ENCODE data around the gene FCAMR. TPM values are rescaled to one million over a fixed set of nuclear protein-coding genes. Genes with fewer than 3 reads are reported as not detected.
"Not testable (repeated sequence)": the region's sequence is repeated elsewhere in the genome, so short reads cannot be mapped to it uniquely, and the experiment has no call there.

FCAMR gene
- polyA plus RNA-seq, 1 donor, result 7.7 TPM

- DNase-seq, result no peak
Measured at GRCh38 chr1:206933333-206933945, 36.8 kb downstream of the FCAMR start.

DNA sequence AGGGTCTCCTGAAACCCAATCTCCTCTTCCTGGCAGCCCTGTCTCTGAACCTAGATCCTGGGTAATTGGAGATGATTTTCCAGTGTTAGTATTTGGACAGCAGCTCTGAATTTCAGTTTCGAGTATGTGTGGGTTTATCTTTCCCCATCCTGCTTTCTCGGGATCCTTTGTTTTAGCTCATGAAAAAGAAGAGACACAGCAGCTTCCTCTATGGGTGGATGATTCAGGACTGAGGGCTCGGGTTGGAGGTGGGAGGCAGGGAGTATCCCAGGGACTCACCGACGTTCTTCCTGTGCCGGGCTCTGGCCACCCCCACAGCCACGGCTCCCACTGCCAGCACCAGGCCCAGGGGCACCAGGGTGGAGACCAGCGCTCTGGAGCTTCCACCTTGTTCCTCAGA lies 38.1 kb downstream of the FCAMR start:
- DNase-seq, result no peak

GRCh38 chr1:206931709-206932108 lies 38.6 kb downstream of the FCAMR start:
- DNase-seq, result no peak

DNA sequence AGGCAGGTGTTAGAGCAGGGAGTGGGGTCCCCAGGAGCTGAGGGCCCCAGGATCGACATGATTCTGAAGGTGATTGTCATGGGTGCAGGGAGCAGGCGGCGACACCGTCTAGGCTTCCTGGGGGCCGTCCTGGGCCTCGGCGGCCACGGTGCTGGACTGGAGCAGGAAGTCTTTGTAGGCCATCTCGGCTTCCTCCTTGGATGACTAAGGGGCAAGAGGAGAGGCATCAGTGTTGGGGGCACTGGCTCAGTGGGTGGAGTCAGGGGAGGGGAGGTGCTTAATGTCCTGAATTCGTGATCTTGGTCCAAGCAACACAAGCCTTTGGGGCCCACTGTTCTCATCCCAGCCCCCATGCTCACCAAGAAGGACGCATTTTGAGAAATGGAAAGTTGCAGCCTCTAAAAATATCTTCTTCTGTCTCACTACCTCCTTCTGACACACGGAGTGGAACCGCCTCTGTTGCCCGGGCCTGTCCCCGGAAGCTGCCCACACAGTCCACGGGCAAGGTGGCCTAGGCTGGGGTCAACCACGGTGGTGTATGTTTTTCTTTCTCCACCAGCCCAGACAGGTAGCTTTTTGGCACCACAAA lies 40.0 kb downstream of the FCAMR start:
- DNase-seq, result no peak

DNA sequence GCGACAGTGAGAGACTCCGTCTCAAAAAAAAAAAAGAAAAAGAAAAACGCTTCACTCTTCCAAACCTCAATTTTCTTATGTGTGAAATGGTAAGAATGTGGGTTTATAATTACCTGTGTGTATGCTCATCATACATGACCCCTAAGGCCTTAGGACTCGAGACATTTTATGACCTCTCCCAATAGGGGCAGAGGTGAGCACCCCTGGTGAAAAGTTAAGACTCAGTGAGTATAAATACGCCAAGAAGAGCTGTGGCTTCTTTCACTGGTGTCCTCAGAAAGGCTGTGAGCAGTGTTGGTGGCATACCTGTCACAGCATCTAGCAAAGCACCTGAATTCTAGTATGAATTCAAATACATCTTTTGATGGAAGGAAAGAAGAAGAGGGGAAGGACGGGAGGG lies 40.7 kb downstream of the FCAMR start:
- DNase-seq, result no peak

- no peak for DNase-seq
Measured at GRCh38 chr1:206926286-206926685, 44.0 kb downstream of the FCAMR start.

DNA sequence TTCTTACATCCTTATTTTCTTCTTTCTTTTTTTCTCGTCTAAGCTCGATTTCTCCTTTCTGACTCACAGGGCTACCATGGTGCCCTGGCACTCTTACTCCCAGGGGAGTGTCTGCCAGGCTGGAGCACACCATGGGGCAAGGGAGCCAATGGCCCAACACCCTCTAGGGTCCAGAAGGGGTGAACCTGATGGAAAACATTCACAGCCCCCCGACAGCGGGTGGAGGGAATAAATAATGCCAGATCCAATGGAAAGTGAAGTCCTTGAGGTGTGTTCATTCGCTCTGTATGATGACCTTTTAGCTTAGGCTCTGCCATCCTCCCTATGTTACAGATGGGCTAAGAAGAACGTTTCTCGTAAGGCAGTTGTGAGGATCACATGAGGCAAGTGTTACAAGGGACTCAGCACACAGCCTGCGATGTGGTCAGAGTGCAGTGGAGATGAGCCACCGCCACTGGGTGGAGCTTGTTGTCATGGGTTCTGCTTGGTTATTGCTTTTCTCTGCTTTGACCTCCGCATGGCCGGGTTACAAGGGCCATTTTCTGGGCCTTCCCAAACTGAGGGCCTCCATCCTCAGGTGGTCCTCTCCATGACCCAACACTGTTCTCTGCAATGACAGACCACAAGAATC lies 45.0 kb downstream of the FCAMR start:
- DNase-seq, result no peak

- no peak for DNase-seq
Measured at GRCh38 chr1:206924592-206925105, 45.6 kb downstream of the FCAMR start.

GRCh38 chr1:206923961-206924557 lies 46.2 kb downstream of the FCAMR start:
- DNase-seq, result not testable (repeated sequence)

DNA sequence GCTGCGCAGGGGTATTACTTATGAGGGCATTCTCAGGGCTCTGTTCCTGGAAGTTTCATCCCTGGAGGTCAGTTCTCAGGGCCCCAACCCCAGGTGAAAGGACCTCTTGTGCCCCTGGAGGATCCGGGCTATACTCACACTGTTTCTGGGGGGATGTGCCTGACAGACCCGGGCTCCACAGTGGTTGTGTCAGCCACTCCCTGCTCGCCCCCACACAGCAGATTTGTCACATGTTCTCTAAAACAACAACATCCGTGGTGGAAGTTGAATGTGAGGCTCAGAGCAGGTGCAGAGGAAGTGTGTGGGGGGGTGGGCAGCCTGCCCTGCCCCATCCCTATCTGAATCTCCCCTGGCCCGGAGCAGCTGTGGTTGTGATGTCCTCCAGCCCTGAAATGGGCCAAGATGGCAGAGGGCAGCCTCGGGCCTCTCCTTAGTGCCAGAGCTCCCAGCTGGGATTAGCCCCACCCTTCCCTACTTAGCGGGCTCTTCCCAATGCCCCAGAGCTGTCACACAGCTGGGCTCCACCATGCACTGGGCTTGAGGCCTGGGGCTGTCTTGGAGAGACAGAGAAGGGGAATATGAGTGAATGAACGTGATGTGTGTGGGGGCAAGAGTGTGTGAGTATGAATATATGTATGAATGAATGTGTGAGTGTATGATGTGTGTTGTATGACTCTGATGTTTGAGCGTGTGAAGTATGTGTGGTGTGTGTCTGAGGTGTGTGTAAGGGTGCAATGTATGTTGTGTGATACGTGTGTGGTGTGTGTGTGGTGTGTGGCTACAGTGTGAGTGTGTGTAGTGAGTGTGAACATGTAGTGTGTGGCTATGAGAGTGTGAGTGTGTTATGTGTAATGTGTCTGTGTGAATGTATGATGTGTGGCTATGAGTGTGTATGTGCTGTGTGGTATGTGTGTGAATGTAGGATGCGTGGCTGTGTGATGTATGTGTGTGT lies 47.0 kb downstream of the FCAMR start:
- DNase-seq, result no peak

- no peak for DNase-seq
Measured at GRCh38 chr1:206922524-206922923, 47.7 kb downstream of the FCAMR start.

- DNase-seq, result no peak
Measured at GRCh38 chr1:206921772-206922265, 48.4 kb downstream of the FCAMR start, which contains the start of gene FCMR. Gene FCMR, minus strand, starts transcription at chr1:206921941. Its CDS starts 87 bp downstream, at chr1:206921854.

DNA sequence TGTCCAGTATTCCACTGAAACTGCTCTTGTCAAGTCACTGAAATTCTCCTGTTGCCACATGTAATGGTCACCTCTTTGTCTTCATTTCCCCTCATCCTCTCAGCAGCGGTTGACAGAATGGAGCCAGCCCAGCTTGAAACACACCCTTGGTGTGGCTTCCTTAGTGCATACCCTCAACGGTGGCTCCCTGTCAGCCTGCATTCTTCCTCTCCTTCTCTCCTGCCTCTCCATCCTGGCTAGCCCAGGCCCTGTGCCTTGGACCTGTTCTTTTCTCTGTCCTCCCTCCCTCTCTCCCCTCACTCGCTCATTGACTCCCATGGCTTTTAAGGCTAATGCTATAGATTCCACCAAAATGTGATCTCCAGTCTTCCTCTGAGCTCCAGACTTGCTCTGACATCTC lies 52.2 kb downstream of the FCAMR start:
- DNase-seq, result no peak

DNA sequence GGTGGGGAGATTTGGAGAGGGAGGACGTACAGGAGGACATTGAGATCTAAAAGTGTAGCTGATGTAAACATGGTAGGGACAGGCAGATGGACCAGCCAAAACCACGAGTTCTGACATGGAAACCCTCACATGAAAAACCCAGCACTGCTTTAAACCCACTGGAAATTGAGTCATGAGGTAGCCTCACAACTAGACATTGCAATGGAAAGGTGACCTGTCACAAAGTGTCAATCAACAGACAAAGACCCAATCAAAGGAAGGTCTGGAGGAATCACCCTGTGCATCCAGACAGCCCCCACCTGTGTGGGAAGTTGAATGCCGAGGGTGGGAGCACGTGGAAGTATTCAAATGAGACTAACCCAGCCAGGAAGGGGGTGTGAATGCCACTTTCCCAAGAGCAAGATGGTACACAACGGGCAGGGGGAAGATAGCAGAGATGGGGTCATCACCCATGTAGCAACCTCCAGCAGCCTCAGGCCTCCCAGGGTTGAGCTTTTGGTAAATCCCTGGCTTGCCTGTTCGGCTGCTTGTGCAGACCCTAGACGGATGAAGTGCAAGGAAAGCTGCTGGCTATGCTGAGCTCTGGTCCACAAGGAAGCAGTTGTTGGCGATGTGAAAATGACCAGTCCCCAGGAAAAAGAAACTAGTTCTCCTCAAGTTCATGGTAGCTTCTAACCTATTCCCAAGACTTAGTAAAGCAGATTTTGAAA lies 54.1 kb downstream of the FCAMR start:
- DNase-seq, result no peak

DNA sequence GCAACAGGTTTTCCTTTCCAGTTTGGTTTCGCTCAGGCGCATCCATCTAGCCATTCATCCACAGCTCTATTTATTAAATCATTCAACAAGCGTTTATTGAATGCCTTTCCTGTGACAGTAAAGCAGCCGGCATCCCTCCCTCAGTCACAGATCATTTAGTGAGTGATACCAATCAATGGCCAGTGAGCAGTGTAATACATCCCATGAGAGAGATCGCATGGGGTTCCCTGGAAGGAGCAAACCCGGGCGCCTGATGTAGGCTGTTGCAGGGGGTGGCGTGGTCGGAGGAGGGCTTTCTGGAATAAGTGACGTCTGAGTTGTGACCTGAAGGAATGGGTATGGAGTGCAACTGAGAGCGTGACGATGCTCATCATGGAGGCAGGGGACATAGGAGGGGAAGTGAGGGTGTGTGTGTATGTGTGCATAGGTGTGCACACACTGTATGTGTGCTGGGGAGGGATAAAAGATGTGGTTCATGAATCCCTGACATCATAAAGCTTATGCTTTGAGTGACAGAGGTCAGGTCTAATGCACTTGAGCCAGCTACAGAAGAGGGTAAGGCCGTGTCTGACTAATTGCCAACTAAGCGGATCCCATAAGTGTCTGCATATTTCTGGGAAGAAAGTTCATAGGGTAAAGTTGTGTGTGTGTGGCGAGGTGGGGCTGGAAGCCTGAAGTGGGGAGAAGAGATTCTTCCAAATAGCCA lies 55.1 kb downstream of the FCAMR start:
- no peak for DNase-seq

DNA sequence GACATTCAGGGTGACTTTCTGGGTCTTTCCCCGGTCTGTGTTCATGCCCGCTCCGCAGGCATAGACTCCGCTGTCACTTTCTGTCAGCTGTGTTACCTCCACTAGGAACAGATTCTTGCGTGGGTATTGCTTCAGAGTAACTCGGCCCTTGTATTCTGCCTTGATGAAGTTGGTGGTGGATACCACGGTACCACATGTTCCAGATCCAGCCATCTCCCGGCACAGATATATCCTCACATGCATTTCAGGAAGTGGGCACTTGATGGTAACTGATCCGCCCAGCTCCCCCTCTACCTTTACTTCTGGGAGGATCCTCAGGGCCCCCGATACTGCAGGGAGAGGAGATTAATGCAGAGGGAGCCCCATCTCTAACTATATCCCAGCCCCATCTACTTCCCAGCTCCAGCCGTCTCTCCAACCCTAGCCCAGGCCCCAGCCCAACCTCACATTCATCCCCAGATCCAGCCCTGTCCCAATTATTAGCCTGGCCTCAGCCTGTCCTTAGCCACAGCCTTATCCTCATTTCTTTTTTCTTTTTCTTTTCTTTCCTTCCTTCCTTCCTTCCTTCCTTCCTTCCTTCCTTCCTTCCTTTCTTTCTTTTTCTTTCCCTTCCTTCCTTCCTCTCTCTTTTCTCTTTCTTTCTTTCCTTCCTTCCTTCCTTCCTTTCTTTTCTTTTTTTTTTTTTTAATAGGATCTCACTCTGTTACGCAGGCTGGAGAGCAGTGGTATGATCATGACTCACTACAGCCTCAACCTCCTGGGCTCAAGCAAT lies 56.3 kb downstream of the FCAMR start:
- DNase-seq, result no peak

DNA sequence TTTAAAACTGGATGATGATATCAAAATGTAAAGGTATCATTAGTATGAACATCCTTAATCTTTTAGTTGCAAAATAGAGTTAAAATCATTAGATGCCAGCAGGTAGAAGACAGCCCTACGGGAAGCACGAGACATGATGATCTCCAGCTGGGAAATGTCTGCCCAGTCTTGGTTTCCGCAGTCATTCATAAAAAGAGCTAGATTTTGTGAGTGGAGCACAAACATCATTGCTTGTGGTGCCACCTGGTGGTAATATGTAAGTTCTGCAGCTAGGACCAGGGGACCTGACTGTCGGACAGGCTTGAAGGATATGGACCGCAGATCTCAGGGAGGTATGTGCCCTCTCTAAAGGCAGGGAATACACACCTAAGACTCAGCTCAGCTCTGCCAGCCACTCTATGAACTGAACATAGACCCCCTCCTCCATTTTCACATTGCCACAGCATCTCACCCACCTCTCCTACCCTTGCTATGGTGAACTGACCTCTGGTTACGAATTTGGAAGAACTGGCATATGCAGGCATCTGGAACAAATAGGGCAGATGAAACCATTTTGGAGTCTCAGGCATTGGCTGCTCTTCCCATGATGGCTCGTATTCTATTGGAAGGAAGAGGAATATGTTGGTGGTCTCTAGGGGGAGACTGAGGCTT lies 57.7 kb downstream of the FCAMR start:
- DNase-seq, result peak; percentile 83

DNA sequence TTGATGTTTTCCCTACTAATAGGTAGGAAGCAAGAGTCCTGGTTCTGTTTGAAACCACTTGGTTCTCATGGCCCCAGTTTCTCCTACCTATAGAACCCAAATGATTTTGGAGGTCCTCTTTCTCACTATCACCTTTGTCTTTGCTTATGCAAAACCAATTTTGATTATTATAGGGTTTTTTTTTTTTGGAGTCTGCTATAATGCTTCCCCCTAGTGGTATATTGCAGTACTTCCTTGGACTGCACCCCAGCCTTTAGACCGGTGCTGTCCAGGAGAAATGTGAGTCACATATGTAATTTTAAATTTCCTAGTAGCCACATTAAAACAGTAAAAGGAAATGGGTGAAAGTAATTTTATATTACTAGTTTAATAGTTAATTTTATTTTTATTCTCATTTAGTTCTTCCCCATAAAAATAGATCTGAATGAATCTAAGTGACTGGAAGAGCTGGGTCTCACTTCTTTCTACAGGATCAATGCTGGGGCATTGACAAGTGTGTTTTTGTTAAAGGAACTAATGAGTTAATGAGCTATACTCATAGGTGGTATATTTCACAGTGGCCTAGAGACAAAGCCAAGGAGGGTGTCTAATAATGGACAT lies 59.1 kb downstream of the FCAMR start:
- peak; percentile 51 for DNase-seq

Measured in left kidney (tissue), 2 donors.